Trophoblast cell (in vitro differentiated cells and primary cell): ENCODE results near the gene ZDHHC8.

Experiments used
- DNase-seq, 2 donors: peaks; one replicate each; pipeline ENCODE4 v3.0.0-alpha.2; 2016
- H2AFZ ChIP-seq: 2 replicates; pipeline ENCODE4 v1.6.1; 2013; ENCODE audit warnings: low read length, moderate library complexity, mild to moderate bottlenecking; ENCODE audit not compliant: insufficient read depth, poor library complexity
- H2AK5ac ChIP-seq: 2 replicates; pipeline ENCODE4 v1.6.1; 2013; ENCODE audit warnings: mild to moderate bottlenecking, low read length
- H2BK120ac ChIP-seq: 2 replicates; pipeline ENCODE4 v1.6.1; 2013; ENCODE audit warnings: low read length, mild to moderate bottlenecking, moderate library complexity; ENCODE audit not compliant: insufficient read depth, poor library complexity
- H2BK12ac ChIP-seq: 2 replicates; pipeline ENCODE4 v1.6.1; 2013; ENCODE audit warnings: mild to moderate bottlenecking, low read length, moderate library complexity
- H2BK5ac ChIP-seq: 2 replicates; pipeline ENCODE4 v1.6.1; 2013; ENCODE audit warnings: low read length, low read depth, moderate library complexity, mild to moderate bottlenecking; ENCODE audit not compliant: poor library complexity
- H3K14ac ChIP-seq: 2 replicates; pipeline ENCODE4 v1.6.1; 2013; ENCODE audit warnings: mild to moderate bottlenecking, low read length
- H3K18ac ChIP-seq: 2 replicates; pipeline ENCODE4 v1.6.1; 2013; ENCODE audit warnings: mild to moderate bottlenecking, low read length
- H3K23ac ChIP-seq: 2 replicates; pipeline ENCODE4 v1.6.1; 2013; ENCODE audit warnings: low read length
- H3K27ac ChIP-seq: 2 replicates; pipeline ENCODE4 v1.5.1; 2013; ENCODE audit warnings: low read depth, mild to moderate bottlenecking, inconsistent platforms, low read length, moderate library complexity
- H3K27me3 ChIP-seq: 2 replicates; pipeline ENCODE4 v1.6.1; 2013; ENCODE audit warnings: inconsistent platforms, mild to moderate bottlenecking, low read length, moderate library complexity; ENCODE audit not compliant: insufficient read depth
- H3K36me3 ChIP-seq, 2 experiments: 1 replicate in 1 of 2; 2 replicates in 1 of 2; pipeline ENCODE4 v1.6.1; 2013; ENCODE audit warnings: low read length in 2 of 2, mild to moderate bottlenecking in 2 of 2, moderate library complexity in 1 of 2; ENCODE audit not compliant: insufficient read depth in 2 of 2, control insufficient read depth in 1 of 2
- H3K4ac ChIP-seq: 2 replicates; pipeline ENCODE4 v1.6.1; 2013; ENCODE audit warnings: low read depth, mild to moderate bottlenecking, low read length, moderate library complexity
- H3K4me1 ChIP-seq, 2 experiments: 1 replicate in 1 of 2; 2 replicates in 1 of 2; pipeline ENCODE4 v1.6.1; 2013; ENCODE audit warnings: low read length in 2 of 2, mild to moderate bottlenecking in 2 of 2, moderate library complexity in 1 of 2; ENCODE audit not compliant: insufficient read depth in 2 of 2, control insufficient read depth in 1 of 2
- H3K4me2 ChIP-seq: 2 replicates; pipeline ENCODE4 v1.6.1; 2013; ENCODE audit warnings: inconsistent platforms, mild to moderate bottlenecking, low read length, moderate library complexity
- H3K4me3 ChIP-seq: 2 replicates; pipeline ENCODE4 v1.5.1; 2013; ENCODE audit warnings: mild to moderate bottlenecking, low read depth, low read length, inconsistent platforms
- H3K79me1 ChIP-seq: one replicate; pipeline ENCODE4 v1.6.1; 2013; ENCODE audit warnings: low read length
- H3K79me2 ChIP-seq: 2 replicates; pipeline ENCODE4 v1.6.1; 2013; ENCODE audit warnings: low read length, mild to moderate bottlenecking; ENCODE audit not compliant: control insufficient read depth, insufficient read depth, poor library complexity
- H3K9ac ChIP-seq: 2 replicates; pipeline ENCODE4 v1.6.1; 2013; ENCODE audit warnings: mild to moderate bottlenecking, low read length
- H3K9me3 ChIP-seq: 2 replicates; pipeline ENCODE4 v1.6.1; 2013; ENCODE audit warnings: low read depth, mild to moderate bottlenecking, control low read depth, inconsistent platforms, low read length; ENCODE audit not compliant: insufficient read depth
- H4K12ac ChIP-seq: 2 replicates; pipeline ENCODE4 v1.6.1; 2013; ENCODE audit warnings: low read depth, mild to moderate bottlenecking, low read length, moderate library complexity
- H4K8ac ChIP-seq: 2 replicates; pipeline ENCODE4 v1.6.1; 2013; ENCODE audit warnings: low read depth, mild to moderate bottlenecking, low read length, moderate library complexity
- H4K91ac ChIP-seq: one replicate; pipeline ENCODE4 v1.6.1; 2013; ENCODE audit warnings: low read depth, mild to moderate bottlenecking, low read length, moderate library complexity
- WGBS: extraction: QIAGEN DNeasy Blood & Tissue Kit; methylation state at CpG from one replicate; pipeline ENCODE4 v1.1.7; 2013; ENCODE audit warnings: missing lambda C conversion rate; ENCODE audit not compliant: insufficient read length, insufficient coverage; ENCODE audit errors: extremely low coverage; 5-methylcytosine and 5-hydroxymethylcytosine counted together

Gene ZDHHC8

DNA sequence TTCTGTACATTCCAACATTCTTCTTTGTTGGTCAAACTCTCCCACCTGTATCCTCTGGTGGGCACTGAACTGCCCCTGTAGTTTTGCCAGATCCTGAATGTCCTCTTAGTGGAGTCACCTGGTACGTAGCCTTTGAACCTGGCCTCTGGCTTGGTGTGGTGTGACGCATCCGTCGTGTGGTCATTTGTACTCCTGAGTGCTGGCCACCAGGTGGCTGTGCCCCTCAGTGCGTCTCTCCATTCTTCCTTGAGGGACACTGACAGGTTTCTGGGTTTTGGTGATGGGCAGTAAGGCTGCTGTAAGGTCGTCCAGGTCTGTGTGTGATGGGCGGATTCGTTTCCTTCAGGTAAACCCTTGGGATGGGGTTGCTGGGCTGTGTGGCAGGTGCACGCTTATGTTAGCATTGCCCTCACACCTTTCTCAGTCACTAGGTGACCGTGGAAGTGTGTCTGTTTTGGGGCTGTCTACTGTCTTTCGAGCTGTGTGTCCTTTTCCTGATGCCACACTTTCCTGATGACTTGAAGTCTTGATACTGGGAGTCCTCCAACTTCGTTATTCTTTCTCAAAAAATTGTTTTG is 29.3 kb upstream of the ZDHHC8 start:
- H3K4me1 ChIP-seq: no peaks in the 10 kb centered on the region
- H3K4me2 ChIP-seq: no peak overlapping the region
- H4K8ac ChIP-seq: no peak overlapping the region
- H2BK12ac ChIP-seq: no peak overlapping the region
- H3K14ac ChIP-seq: no peak overlapping the region
- no peaks in the 10 kb centered on the region for H3K79me1 ChIP-seq
- no peak overlapping the region for H4K91ac ChIP-seq
- H2AK5ac ChIP-seq: no peak overlapping the region
- no peak overlapping the region for H3K27ac ChIP-seq
- no peak overlapping the region for H3K9ac ChIP-seq
- peaks cover 66 to 74% of the 10 kb centered on the region in 2 experiments for H3K36me3 ChIP-seq
- H3K18ac ChIP-seq: no peak overlapping the region
- no peak overlapping the region for H2BK5ac ChIP-seq
- DNase-seq: no peak
- H3K4ac ChIP-seq: no peak overlapping the region
- H3K4me3 ChIP-seq: no peak overlapping the region
- no CpG with 5 or more reads among the region's 12 CpGs for WGBS
- no peak overlapping the region for H2AFZ ChIP-seq
- H3K23ac ChIP-seq: no peak overlapping the region
- H3K79me2 ChIP-seq: no peaks in the 10 kb centered on the region
- H3K9me3 ChIP-seq: no peaks in the 10 kb centered on the region
- H4K12ac ChIP-seq: no peak overlapping the region
- H3K27me3 ChIP-seq: no peaks in the 10 kb centered on the region
- H2BK120ac ChIP-seq: no peak overlapping the region

DNA sequence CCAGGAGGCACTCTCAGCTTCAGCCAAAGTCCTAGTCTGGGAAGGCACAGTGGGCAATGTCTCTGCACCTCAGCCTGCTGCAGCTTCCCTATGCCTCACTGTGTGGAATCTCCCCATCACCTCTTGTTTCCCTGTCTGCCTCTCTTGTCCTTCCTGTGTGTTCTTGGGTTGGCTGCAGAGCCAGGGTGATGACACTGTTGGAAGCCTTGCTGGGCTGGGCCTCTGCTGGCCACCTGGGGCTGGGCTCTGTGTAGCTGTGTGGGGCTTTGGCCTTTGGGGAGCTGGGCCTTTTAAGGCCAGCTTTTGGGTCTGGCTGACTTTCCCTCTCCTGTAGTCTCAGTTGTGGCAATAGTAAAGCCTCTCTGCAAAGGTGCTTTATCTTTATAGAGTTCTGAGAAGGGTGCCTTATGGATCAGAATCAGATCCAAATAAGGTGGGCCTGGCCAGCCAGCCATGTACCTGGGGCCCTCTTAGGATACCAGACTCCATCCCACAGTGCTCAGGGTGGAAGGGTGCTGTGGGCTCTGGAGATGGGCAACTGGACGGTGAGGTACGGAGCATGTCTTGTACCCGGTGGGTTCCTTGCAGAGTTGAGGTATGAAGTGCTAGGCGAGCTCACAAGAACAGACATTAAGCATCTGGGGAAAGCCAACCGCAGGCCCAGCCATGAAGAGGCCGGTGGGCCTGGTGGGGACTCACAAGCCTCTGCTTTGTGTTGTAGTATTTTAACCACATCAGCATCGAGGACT is 26.0 kb upstream of the ZDHHC8 start:
- Histone ChIP-seq H4K91ac (no peak overlapping the region), H2BK12ac (no peak overlapping the region), H3K4ac (no peak overlapping the region), H3K4me3 (no peak overlapping the region), H4K8ac (no peak overlapping the region), H3K4me2 (no peak overlapping the region), H3K9ac (no peak overlapping the region), H3K27me3 (no peaks in the 10 kb centered on the region), H3K79me1 (no peaks in the 10 kb centered on the region), H3K9me3 (no peaks in the 10 kb centered on the region), H3K36me3 (peaks cover 84% of the 10 kb centered on the region in 2 experiments), H3K18ac (no peak overlapping the region), H3K27ac (no peak overlapping the region), H2BK120ac (no peak overlapping the region), H2BK5ac (no peak overlapping the region), H3K23ac (no peak overlapping the region), H2AK5ac (no peak overlapping the region), H3K79me2 (no peaks in the 10 kb centered on the region), H3K4me1 (no peaks in the 10 kb centered on the region), H2AFZ (no peak overlapping the region), H3K14ac (no peak overlapping the region), H4K12ac (no peak overlapping the region)
- no peak for DNase-seq
- no CpG with 5 or more reads among the region's 7 CpGs for WGBS

DNA sequence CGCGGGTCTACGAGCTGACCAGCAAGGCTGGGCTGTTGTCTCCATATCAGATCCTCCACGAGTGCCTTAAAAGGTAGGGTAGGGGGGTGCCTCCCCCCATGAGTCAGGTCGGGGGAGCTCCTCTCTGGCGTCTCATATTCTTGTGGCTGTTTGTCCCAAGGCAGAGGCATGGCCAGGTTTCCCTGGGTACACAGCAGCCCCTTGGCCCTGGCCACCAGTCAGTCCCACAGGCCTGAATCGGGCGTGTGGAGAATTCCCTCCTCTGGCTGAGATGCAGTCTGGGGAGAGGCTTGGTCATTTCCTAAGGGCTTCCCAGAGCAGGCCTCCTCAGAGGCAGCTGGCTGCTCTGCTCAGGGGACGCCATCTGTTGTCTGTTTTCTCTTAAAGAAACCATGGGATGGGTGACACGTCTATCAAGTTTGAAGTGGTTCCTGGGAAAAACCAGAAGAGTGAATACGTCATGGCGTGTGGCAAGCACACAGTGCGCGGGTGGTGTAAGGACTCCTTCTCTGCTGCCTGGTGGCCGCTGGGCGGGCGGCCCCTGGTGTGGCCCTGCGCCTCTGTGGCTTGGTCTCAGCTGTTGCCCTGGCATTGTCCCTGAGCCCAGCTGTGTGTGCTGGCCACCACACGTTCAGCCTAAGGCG is 25.3 kb upstream of the ZDHHC8 start:
- H3K79me2 ChIP-seq: no peaks in the 10 kb centered on the region
- no peak for DNase-seq
- no peak overlapping the region for H2BK120ac ChIP-seq
- H2AFZ ChIP-seq: no peak overlapping the region
- H3K4me1 ChIP-seq: no peaks in the 10 kb centered on the region
- H3K4ac ChIP-seq: no peak overlapping the region
- WGBS: no CpG with 5 or more reads among the region's 20 CpGs
- no peak overlapping the region for H3K14ac ChIP-seq
- no peak overlapping the region for H4K91ac ChIP-seq
- no peak overlapping the region for H3K27ac ChIP-seq
- H3K18ac ChIP-seq: no peak overlapping the region
- H4K8ac ChIP-seq: no peak overlapping the region
- peaks cover 82 to 84% of the 10 kb centered on the region in 2 experiments for H3K36me3 ChIP-seq
- H2BK5ac ChIP-seq: no peak overlapping the region
- no peaks in the 10 kb centered on the region for H3K9me3 ChIP-seq
- no peaks in the 10 kb centered on the region for H3K27me3 ChIP-seq
- H2BK12ac ChIP-seq: no peak overlapping the region
- H2AK5ac ChIP-seq: no peak overlapping the region
- no peak overlapping the region for H3K4me3 ChIP-seq
- no peak overlapping the region for H3K9ac ChIP-seq
- no peak overlapping the region for H3K4me2 ChIP-seq
- no peaks in the 10 kb centered on the region for H3K79me1 ChIP-seq
- H3K23ac ChIP-seq: no peak overlapping the region
- no peak overlapping the region for H4K12ac ChIP-seq

DNA sequence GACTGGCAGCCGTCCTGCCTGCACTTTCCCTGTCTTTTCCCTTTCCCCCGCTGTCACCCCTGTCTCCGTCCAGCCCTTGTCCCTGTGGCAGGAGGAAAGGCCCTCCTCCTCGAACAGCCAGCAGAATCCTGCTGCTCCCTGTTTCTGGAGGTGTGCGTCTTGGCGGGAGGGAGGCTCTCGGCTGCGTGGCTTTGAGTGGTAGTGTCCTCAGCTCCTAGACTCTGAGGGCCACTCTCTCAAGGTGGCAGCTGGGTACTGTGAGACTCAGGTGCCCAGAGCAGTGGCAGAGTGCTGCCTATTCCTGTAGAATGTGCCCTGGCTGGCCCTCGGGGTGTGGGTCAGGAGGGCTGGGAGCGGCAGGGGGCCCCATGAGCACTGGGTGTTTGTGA is 24.8 kb upstream of the ZDHHC8 start:
- DNase-seq: no peak
- Histone ChIP-seq H3K4me3 (no peak overlapping the region), H2BK5ac (no peak overlapping the region), H3K18ac (no peak overlapping the region), H3K4ac (no peak overlapping the region), H2BK120ac (no peak overlapping the region), H3K9me3 (no peaks in the 10 kb centered on the region), H3K27me3 (no peaks in the 10 kb centered on the region), H4K12ac (no peak overlapping the region), H4K91ac (no peak overlapping the region), H2AK5ac (no peak overlapping the region), H3K4me2 (no peak overlapping the region), H2BK12ac (no peak overlapping the region), H2AFZ (no peak overlapping the region), H3K9ac (no peak overlapping the region), H3K14ac (no peak overlapping the region), H4K8ac (no peak overlapping the region), H3K36me3 (peaks cover 83 to 84% of the 10 kb centered on the region in 2 experiments), H3K27ac (no peak overlapping the region), H3K4me1 (no peaks in the 10 kb centered on the region), H3K23ac (no peak overlapping the region), H3K79me2 (no peaks in the 10 kb centered on the region), H3K79me1 (no peaks in the 10 kb centered on the region)
- no CpG with 5 or more reads among the region's 10 CpGs for WGBS
